Left ventricle myocardium inferior (tissue), 1 donor: Measurements from ENCODE around the gene VGF. TPM values are rescaled to one million over a fixed set of nuclear protein-coding genes. Genes with fewer than 3 reads are reported as not detected.

ENCODE experiments used
- DNase-seq: peaks from one replicate; pipeline ENCODE4 v3.0.0-alpha.2; 2020
- H3K27ac ChIP-seq: fragments of 200-600 bp; replicated peaks from 2 replicates; pipeline ENCODE4 v1.8.0; 2021
- H3K27me3 ChIP-seq: fragments of 200-600 bp; 2 replicates; pipeline ENCODE4 v1.8.0; 2021; ENCODE audit warnings: low read depth
- H3K36me3 ChIP-seq: fragments of 200-600 bp; 2 replicates; pipeline ENCODE4 v1.8.0; 2021
- H3K4me1 ChIP-seq: fragments of 200-600 bp; 2 replicates; pipeline ENCODE4 v1.8.0; 2021
- H3K4me3 ChIP-seq: fragments of 200-600 bp; 2 replicates; pipeline ENCODE4 v1.8.0; 2021; ENCODE audit warnings: mild to moderate bottlenecking, moderate library complexity
- H3K9me3 ChIP-seq: fragments of 200-600 bp; replicated peaks from 2 replicates; pipeline ENCODE4 v1.8.0; 2021
- CTCF ChIP-seq: fragments of 200-600 bp; IDR thresholded peaks from 2 replicates; pipeline ENCODE4 v1.8.0; 2021; ENCODE audit warnings: antibody characterized with exemption, mild to moderate bottlenecking, borderline replicate concordance
- intact Hi-C: fragments of 100-400 bp; cut with micrococcal nuclease; formaldehyde crosslinking; loops from one replicate; pipeline ENCODE4 v1.11.0; 2022
- total RNA-seq: library from RNA; stranded (reverse); fragmentation: NEBNext Ultra II Directional; extraction: Animal tissue kit (Norgen Biotek cat#: 25700); gene quantifications from one replicate; pipeline ENCODE4 v1.2.1, GENCODE V29; 2021
- donor health status: DM: no; HTN: yes; CAD: no; lungs with severe emphysema.

The VGF gene
- total RNA-seq, 1 donor from 2014 or later = not detected

DNA sequence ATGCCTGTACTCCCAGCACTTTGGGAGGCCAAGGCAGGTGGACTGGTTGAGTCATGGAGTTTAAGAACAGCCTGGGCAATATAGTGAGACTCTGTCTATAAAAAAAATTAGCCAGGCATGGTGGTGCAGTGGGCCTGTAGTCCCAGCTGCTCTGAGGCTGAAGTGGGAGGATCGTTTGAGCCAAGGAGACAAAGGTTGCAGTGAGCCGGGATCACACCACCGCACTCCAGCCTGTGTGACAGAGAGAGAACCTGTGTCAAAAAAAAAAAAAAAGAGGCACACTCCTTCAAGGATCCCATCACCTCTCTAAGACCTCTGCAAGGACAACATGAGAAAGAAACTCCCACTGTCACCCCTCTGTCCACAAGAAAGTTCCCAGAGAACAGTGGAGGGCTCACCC, 10.3 kb upstream of the VGF start:
- no peaks in the 10 kb centered on the region for H3K9me3 ChIP-seq
- H3K4me3 ChIP-seq = no peak overlapping the region
- no peaks in the 10 kb centered on the region for H3K36me3 ChIP-seq
- no peak for TF ChIP-seq CTCF
- DNase-seq = no peak
- H3K4me1 ChIP-seq = peaks cover 42% of the 10 kb centered on the region
- no peak overlapping the region for H3K27ac ChIP-seq
- intact Hi-C loops = no loop called here
- peaks cover 100% of the 10 kb centered on the region for H3K27me3 ChIP-seq

GRCh38 chr7:101174322-101174854, 9.0 kb upstream of the VGF start:
- no peak for DNase-seq
- Histone ChIP-seq H3K4me3 (no peak overlapping the region), H3K9me3 (no peaks in the 10 kb centered on the region), H3K27ac (no peak overlapping the region), H3K36me3 (no peaks in the 10 kb centered on the region), H3K4me1 (peaks cover 40% of the 10 kb centered on the region), H3K27me3 (peaks cover 100% of the 10 kb centered on the region)
- intact Hi-C loops = no loop called here
- no peak for TF ChIP-seq CTCF

DNA sequence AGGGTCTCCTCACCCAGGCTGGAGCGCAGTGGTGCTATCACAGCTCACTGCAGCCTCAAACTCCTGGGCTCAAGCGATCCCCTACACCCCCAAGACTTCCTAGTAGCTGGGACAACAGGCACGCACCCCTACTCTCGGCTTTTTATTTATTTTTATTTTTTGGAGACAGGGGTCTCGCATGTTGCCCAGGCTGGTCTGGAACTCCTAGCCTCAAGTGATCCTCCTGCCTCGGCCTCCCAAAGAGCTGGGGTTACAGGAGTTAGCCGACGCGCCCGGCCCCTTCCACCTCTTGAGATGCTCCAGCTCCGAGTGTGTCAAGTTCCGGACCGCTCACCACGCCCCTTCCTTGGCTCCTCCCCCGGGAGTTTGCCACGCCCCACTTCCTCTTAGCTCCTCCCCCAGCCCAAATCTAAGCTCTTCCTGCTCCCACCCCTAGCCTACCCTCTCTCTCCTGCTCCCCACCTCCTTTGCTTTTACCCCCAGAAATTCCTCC, 8.4 kb upstream of the VGF start:
- no peak for TF ChIP-seq CTCF
- Histone ChIP-seq H3K4me1 (peaks cover 34% of the 10 kb centered on the region), H3K36me3 (no peaks in the 10 kb centered on the region), H3K9me3 (no peaks in the 10 kb centered on the region), H3K27me3 (peaks cover 100% of the 10 kb centered on the region), H3K4me3 (peak overlapping the region; percentile 54), H3K27ac (no peak overlapping the region)
- DNase-seq = no peak
- intact Hi-C loops = no loop called here

DNA sequence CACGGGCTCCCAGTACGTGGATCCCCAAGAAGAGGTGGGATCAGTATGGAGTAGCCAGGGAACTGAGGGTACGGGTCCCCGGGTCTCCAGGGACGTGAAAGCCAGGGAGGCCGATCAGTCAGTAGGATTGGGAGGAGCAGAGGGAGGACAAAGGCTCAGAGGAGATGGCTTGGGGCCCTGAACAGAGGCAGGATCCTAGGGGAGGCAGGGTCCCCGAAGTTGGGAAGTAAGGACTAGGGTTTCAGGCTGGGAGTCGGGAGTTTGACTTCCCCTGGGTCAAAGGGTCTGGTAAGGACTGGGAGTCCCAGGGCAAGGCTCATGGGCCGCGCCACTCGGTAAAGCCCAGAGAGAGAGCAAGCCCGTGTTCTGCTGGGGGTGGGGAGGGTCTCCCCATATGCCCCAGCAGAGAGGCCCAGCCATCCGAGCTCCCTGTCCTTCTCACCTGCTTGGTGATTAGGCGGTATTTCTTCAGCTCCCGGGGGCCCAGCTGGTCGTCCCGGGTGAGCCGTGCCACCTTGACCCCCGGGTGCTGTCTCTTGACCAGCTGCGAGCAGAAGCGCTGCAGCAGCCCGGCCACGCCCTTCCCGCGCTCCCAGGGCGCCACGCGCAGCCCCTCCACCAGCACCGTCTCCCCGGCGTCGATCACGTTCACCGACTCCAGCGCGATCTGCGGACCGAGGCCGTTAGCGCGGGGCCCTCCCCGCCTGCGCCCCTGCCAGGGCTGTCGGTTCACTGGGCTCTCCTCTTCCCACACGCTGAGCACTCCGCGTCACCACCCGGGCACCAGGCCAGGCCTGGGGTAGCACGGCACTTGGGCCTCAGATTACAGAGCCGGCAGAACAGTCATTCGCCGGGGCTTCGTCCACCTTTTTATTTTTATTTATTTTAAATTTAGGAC, 7.7 kb upstream of the VGF start:
- Histone ChIP-seq H3K36me3 (no peaks in the 10 kb centered on the region), H3K4me1 (peaks cover 34% of the 10 kb centered on the region), H3K27ac (no peak overlapping the region), H3K4me3 (peak overlapping the region; percentile 54), H3K27me3 (peaks cover 100% of the 10 kb centered on the region), H3K9me3 (no peaks in the 10 kb centered on the region)
- DNase-seq = peak; percentile 75
- no peak for TF ChIP-seq CTCF
- intact Hi-C loops = no loop called here

GRCh38 chr7:101172005-101172853, 6.9 kb upstream of the VGF start:
- Histone ChIP-seq H3K9me3 (no peaks in the 10 kb centered on the region), H3K36me3 (no peaks in the 10 kb centered on the region), H3K27ac (no peak overlapping the region), H3K27me3 (peaks cover 100% of the 10 kb centered on the region), H3K4me3 (peak overlapping the region; percentile 29), H3K4me1 (peaks cover 34% of the 10 kb centered on the region)
- intact Hi-C loops = no loop called here
- no peak for DNase-seq
- no peak for TF ChIP-seq CTCF
